Activated CD8-positive, alpha-beta T cell treated with anti-CD3 and anti-CD28 coated beads, Interleukin-2, amount 10 ng/mL, durations not matched to agents 7 days and 5 days (primary cell): ENCODE data around the gene C16orf92. TPM values are rescaled to one million over a fixed set of nuclear protein-coding genes. Genes with fewer than 3 reads are reported as not detected.

ENCODE experiments used
- ATAC-seq: fragments of 150-1000 bp; cut with Tn5 transposase; one replicate; pipeline ENCODE4 v1.10.0; 2021; ENCODE audit warnings: moderate library complexity
- CTCF ChIA-PET: fragments of 350-600 bp; sonication (Branson Sonifier 250); formaldehyde crosslinking; loops from one replicate; lab custom pipeline; 2021; ENCODE audit warnings: antibody characterized with exemption; lab: Charles Lee
- POLR2A ChIA-PET: fragments of 350-600 bp; sonication (Branson Sonifier 250); formaldehyde crosslinking; loops from one replicate; lab custom pipeline; 2021; ENCODE audit warnings: antibody characterized with exemption; lab: Charles Lee
- DNase-seq: peaks from one replicate; pipeline ENCODE4 v3.0.0-alpha.2; 2020
- H3K27ac Mint-ChIP-seq: one replicate; pipeline ENCODE4 v1.8.0; 2021; ENCODE audit warnings: mild to moderate bottlenecking, mixed read lengths
- H3K27me3 Mint-ChIP-seq: one replicate; pipeline ENCODE4 v1.8.0; 2021; ENCODE audit warnings: low read depth, mixed read lengths
- H3K36me3 Mint-ChIP-seq: one replicate; pipeline ENCODE4 v1.8.0; 2021; ENCODE audit warnings: low read depth, mixed read lengths
- H3K4me1 Mint-ChIP-seq: one replicate; pipeline ENCODE4 v1.8.0; 2021; ENCODE audit warnings: low read depth, mixed read lengths
- H3K4me3 Mint-ChIP-seq: one replicate; pipeline ENCODE4 v1.8.0; 2021; ENCODE audit warnings: mild to moderate bottlenecking, mixed read lengths
- H3K9me3 Mint-ChIP-seq: one replicate; pipeline ENCODE4 v1.8.0; 2022; ENCODE audit warnings: mixed read lengths; ENCODE audit not compliant: insufficient read depth
- total RNA-seq, 2 experiments: library from RNA; stranded (reverse); gene quantifications; one replicate each; pipeline ENCODE4 v1.2.3, GENCODE V29; 2021

C16orf92 gene
- total RNA-seq, 2 experiments from 2014 or later, result not detected

- Mint-ChIP-seq H3K27me3 (peaks cover 3% of the 10 kb centered on the region), H3K36me3 (peaks cover 3% of the 10 kb centered on the region), H3K4me3 (peak overlapping the region; percentile 83), H3K9me3 (no peaks in the 10 kb centered on the region), H3K27ac (peak overlapping the region; percentile 89), H3K4me1 (peaks cover 33% of the 10 kb centered on the region)
- POLR2A ChIA-PET, result interaction anchor here (0.7 to 2.2 kb wide), 6 partner anchors 9 to 386 kb away, joined by 3 to 13 read pairs (median 3); partner anchors contain the start of gene ALDOA
- ATAC-seq, result peak; percentile 75
- peak; percentile 96 for DNase-seq
- CTCF ChIA-PET, result interaction anchor here (0.7 to 6.8 kb wide), 5 partner anchors 10 to 131 kb away, joined by 3 to 82 read pairs (median 10); partner anchors contain the start of genes ALDOA, CORO1A, TBX6 and TLCD3B
These were observed 29.8 kb downstream of the C16orf92 start for GRCh38 chr16:30052671-30053372.

GRCh38 chr16:30053376-30054015 is 30.5 kb downstream of the C16orf92 start:
- peak; percentile 34 for ATAC-seq
- ChIA-PET POLR2A (interaction anchor here (0.7 to 2.2 kb wide), 6 partner anchors 8 to 387 kb away, joined by 3 to 13 read pairs (median 3); partner anchors contain the start of gene ALDOA), CTCF (interaction anchor here (0.7 to 6.8 kb wide), 5 partner anchors 10 to 130 kb away, joined by 3 to 82 read pairs (median 10); partner anchors contain the start of genes ALDOA, CORO1A, TBX6 and TLCD3B)
- no peak for DNase-seq
- peaks cover 33% of the 10 kb centered on the region for H3K4me1 Mint-ChIP-seq
- H3K27me3 Mint-ChIP-seq, result peaks cover 2% of the 10 kb centered on the region
- H3K9me3 Mint-ChIP-seq, result no peaks in the 10 kb centered on the region
- H3K4me3 Mint-ChIP-seq, result peak overlapping the region; percentile 83
- H3K27ac Mint-ChIP-seq, result no peak overlapping the region
- H3K36me3 Mint-ChIP-seq, result peaks cover 3% of the 10 kb centered on the region

- ChIA-PET CTCF (interaction anchor here (1.0 to 6.8 kb wide), 14 partner anchors 10 to 354 kb away, joined by 3 to 82 read pairs (median 7); partner anchors contain the start of genes ALDOA, PPP4C, TAOK2 and TBX6), POLR2A (interaction anchor here (2.2 kb wide), 1 partner anchor 11 kb away, joined by 13 read pairs; the partner anchor contains the start of gene ALDOA)
- H3K4me1 Mint-ChIP-seq, result peaks cover 33% of the 10 kb centered on the region
- H3K27ac Mint-ChIP-seq, result no peak overlapping the region
- no peak for DNase-seq
- H3K27me3 Mint-ChIP-seq, result no peaks in the 10 kb centered on the region
- H3K36me3 Mint-ChIP-seq, result peaks cover 5% of the 10 kb centered on the region
- H3K4me3 Mint-ChIP-seq, result peak overlapping the region; percentile 43
- ATAC-seq, result no peak
- H3K9me3 Mint-ChIP-seq, result no peaks in the 10 kb centered on the region
These were observed 31.5 kb downstream of the C16orf92 start for GRCh38 chr16:30054451-30054850.

GRCh38 chr16:30054959-30055553 is 32.1 kb downstream of the C16orf92 start:
- no peak overlapping the region for H3K27ac Mint-ChIP-seq
- CTCF ChIA-PET, result interaction anchor here (0.6 to 6.8 kb wide), 23 partner anchors 11 to 354 kb away, joined by 3 to 82 read pairs (median 5); partner anchors contain the start of genes ALDOA, CORO1A, MVP and PPP4C

GRCh38 chr16:30060346-30060745 is 37.3 kb downstream of the C16orf92 start:
- ATAC-seq, result no peak
- no peaks in the 10 kb centered on the region for H3K9me3 Mint-ChIP-seq
- H3K4me3 Mint-ChIP-seq, result no peak overlapping the region
- peaks cover 14% of the 10 kb centered on the region for H3K36me3 Mint-ChIP-seq
- peaks cover 15% of the 10 kb centered on the region for H3K4me1 Mint-ChIP-seq
- H3K27ac Mint-ChIP-seq, result no peak overlapping the region
- no peaks in the 10 kb centered on the region for H3K27me3 Mint-ChIP-seq
- CTCF ChIA-PET, result no interaction called here
- DNase-seq, result no peak
- POLR2A ChIA-PET, result no interaction called here

More at GRCh38 chr16:30054959-30055553, 32.1 kb downstream of the C16orf92 start:
- Mint-ChIP-seq H3K9me3 (no peaks in the 10 kb centered on the region), H3K36me3 (peaks cover 5% of the 10 kb centered on the region), H3K4me3 (peak overlapping the region; percentile 43), H3K4me1 (peaks cover 33% of the 10 kb centered on the region), H3K27me3 (no peaks in the 10 kb centered on the region)
- peak; percentile 76 for DNase-seq
- POLR2A ChIA-PET, result interaction anchor here (1.2 kb wide), 1 partner anchor 10 kb away, joined by 7 read pairs; the partner anchor contains the start of gene ALDOA
- peak; percentile 76 for ATAC-seq

DNA sequence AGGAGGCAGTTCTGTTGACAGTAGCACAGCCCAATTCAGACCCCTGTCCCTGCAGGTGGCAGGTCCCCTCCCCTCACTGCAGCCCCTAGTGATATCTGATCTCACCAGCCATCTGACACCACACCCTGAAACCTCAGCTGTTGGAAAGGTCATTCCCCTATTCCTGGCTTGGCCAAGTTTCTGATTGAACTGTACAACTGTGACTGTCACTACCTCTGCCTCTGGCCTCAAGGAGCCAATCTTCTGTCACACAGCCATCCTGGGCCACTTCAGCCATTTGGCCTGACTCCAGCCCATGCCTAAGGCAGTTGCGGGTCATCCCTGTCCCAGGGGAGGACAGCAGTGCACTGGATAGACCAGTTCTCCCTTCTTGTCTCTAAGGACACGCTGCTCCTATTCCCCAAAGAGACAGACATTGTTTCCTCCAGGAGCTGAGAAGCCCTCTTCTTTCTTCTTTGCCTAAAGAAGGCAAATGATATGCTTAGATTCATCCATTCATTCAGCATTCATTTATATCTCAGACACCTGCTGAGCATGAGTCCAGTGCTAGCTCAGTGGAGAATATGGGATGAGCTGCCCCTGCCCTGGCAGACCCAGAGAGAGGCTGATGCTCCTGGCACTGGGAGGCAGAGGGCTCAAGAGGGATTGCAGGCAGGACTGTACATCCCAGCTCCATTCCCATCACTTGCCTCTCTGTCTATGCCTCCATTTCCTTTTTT is 38.0 kb downstream of the C16orf92 start:
- Mint-ChIP-seq H3K27ac (no peak overlapping the region), H3K36me3 (peaks cover 20% of the 10 kb centered on the region), H3K9me3 (no peaks in the 10 kb centered on the region), H3K27me3 (no peaks in the 10 kb centered on the region), H3K4me3 (no peak overlapping the region), H3K4me1 (peaks cover 11% of the 10 kb centered on the region)
- ATAC-seq (no peak), DNase-seq (no peak)
- ChIA-PET POLR2A (interaction anchor here (0.9 kb wide), 1 partner anchor 8 kb away, joined by 3 read pairs; a partner anchor contains a TSS), CTCF (interaction anchor here (1.0 to 1.3 kb wide), 2 partner anchors 30 to 338 kb away, joined by 3 read pairs; partner anchors contain the start of gene TBX6)

DNA sequence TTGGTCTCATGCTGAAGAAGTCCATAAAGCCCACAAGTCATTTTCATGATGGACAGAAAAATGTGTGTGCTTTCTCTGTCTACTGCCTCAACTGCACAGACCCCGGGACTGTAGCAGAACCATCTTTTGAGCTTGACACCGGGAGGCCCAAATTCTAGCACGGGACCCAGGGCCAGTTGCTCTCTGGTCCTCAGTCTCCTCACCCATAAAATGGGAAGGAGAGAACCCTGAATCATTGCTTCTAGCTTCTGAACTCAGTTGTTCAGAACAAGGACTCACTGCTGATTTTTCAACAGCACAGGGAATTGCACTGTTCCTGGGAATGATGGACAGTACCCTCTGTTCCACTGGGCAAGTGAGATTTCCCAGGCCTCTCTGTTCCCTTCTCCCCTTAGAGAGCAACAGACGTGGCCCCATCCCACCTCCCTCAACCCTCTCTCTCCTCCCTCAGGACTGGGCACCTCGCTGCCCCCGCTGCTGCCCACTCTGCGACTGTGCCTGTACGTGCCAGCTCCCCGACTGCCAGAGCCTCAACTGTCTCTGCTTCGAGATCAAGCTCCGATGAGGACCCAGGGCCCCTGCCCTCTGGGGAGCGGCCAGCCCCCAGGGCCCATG is 40.4 kb downstream of the C16orf92 start:
- CTCF ChIA-PET, result interaction anchor here (0.8 to 6.7 kb wide), 5 partner anchors 10 to 248 kb away, joined by 3 to 82 read pairs (median 4); partner anchors contain the start of genes PAGR1 and TBX6
- no peak for ATAC-seq

GRCh38 chr16:30063893-30064728 is 41.1 kb downstream of the C16orf92 start:
- ChIA-PET POLR2A (interaction anchor here (0.6 to 5.6 kb wide), 5 partner anchors 9 to 405 kb away, joined by 3 to 60 read pairs (median 6); partner anchors contain the start of genes TBX6 and YPEL3), CTCF (interaction anchor here (0.8 to 6.7 kb wide), 7 partner anchors 11 to 248 kb away, joined by 3 to 82 read pairs (median 7); partner anchors contain the start of genes PAGR1 and TBX6)
- H3K36me3 Mint-ChIP-seq, result peaks cover 44% of the 10 kb centered on the region
- H3K4me3 Mint-ChIP-seq, result peak overlapping the region; percentile 99
- peak overlapping the region; percentile 98 for H3K27ac Mint-ChIP-seq
- H3K9me3 Mint-ChIP-seq, result no peaks in the 10 kb centered on the region
- peaks cover 33% of the 10 kb centered on the region for H3K4me1 Mint-ChIP-seq
- peak; percentile 16 for ATAC-seq
- peak; percentile 79 for DNase-seq
- H3K27me3 Mint-ChIP-seq, result no peaks in the 10 kb centered on the region

More for the DNA sequence above, 40.4 kb downstream of the C16orf92 start:
- no peaks in the 10 kb centered on the region for H3K27me3 Mint-ChIP-seq
- H3K4me1 Mint-ChIP-seq, result peaks cover 27% of the 10 kb centered on the region
- H3K4me3 Mint-ChIP-seq, result peak overlapping the region; percentile 99
- no peaks in the 10 kb centered on the region for H3K9me3 Mint-ChIP-seq
- DNase-seq, result no peak
- POLR2A ChIA-PET, result interaction anchor here (0.6 to 1.6 kb wide), 4 partner anchors 10 to 406 kb away, joined by 3 to 6 read pairs (median 4); a partner anchor contains a TSS
- H3K36me3 Mint-ChIP-seq, result peaks cover 40% of the 10 kb centered on the region
- H3K27ac Mint-ChIP-seq, result peak overlapping the region; percentile 98

GRCh38 chr16:30064729-30065101 is 41.7 kb downstream of the C16orf92 start:
- Mint-ChIP-seq H3K27ac (peak overlapping the region; percentile 98), H3K27me3 (no peaks in the 10 kb centered on the region), H3K36me3 (peaks cover 50% of the 10 kb centered on the region), H3K9me3 (no peaks in the 10 kb centered on the region), H3K4me3 (peak overlapping the region; percentile 99), H3K4me1 (peaks cover 39% of the 10 kb centered on the region)
- ChIA-PET POLR2A (interaction anchor here (1.3 to 5.6 kb wide), 7 partner anchors 8 to 291 kb away, joined by 3 to 60 read pairs (median 9); partner anchors contain the start of genes CD2BP2, CORO1A, PPP4C and TBX6), CTCF (interaction anchor here (1.8 to 6.7 kb wide), 3 partner anchors 11 to 121 kb away, joined by 7 to 82 read pairs (median 64); partner anchors contain the start of gene TBX6)
- ATAC-seq (no peak), DNase-seq (peak; percentile 34)
